SK-N-SH treated with all-trans-retinoic acid at 6 μM for 48 hours (cell line): ENCODE measurements around the gene CORO2A.

Experiments used
- ATAC-seq: fragments of 200-7000 bp; cut with Tn5 transposase; 3 replicates; pipeline ENCODE4 v1.9.1; 2020; ENCODE audit warnings: mild to moderate bottlenecking, moderate library complexity
- ARNTL ChIP-seq: fragments of 450-650 bp; formaldehyde crosslinking; IDR thresholded peaks from 2 replicates; pipeline ENCODE4 v1.5.0; 2020; ENCODE audit warnings: low read depth, mild to moderate bottlenecking, moderate library complexity, borderline replicate concordance
- CSDC2 ChIP-seq: fragments of 250-450 bp; sonication (Bioruptor Pico); IDR thresholded peaks from 2 replicates; pipeline ENCODE4 v1.5.0; 2020; ENCODE audit warnings: mild to moderate bottlenecking, moderate library complexity
- CSRNP3 ChIP-seq: fragments of 250-450 bp; sonication (Bioruptor Pico); IDR thresholded peaks from 2 replicates; pipeline ENCODE4 v1.5.1; 2021; ENCODE audit warnings: mild to moderate bottlenecking, moderate library complexity
- ESRRG ChIP-seq: fragments of 250-450 bp; sonication (Bioruptor Pico); IDR thresholded peaks from 2 replicates; pipeline ENCODE4 v1.6.1; 2021; ENCODE audit warnings: mild to moderate bottlenecking
- ISL1 ChIP-seq: fragments of 250-450 bp; sonication (Bioruptor Pico); IDR thresholded peaks from 2 replicates; pipeline ENCODE4 v2.1.2; 2022; ENCODE audit warnings: mild to moderate bottlenecking, moderate library complexity
- OSR1 ChIP-seq: fragments of 250-450 bp; sonication (Bioruptor Pico); IDR thresholded peaks from 2 replicates; pipeline ENCODE4 v1.8.0; 2022; ENCODE audit warnings: moderate library complexity, mild to moderate bottlenecking, inconsistent platforms
- PATZ1 ChIP-seq: fragments of 250-450 bp; sonication (Bioruptor Pico); IDR thresholded peaks from 2 replicates; pipeline ENCODE4 v1.8.0; 2020; ENCODE audit warnings: mild to moderate bottlenecking, moderate library complexity, borderline replicate concordance
- POU6F1 ChIP-seq: fragments of 250-450 bp; sonication (Bioruptor Pico); IDR thresholded peaks from 2 replicates; pipeline ENCODE4 v1.8.0; 2021; ENCODE audit warnings: low read depth, mild to moderate bottlenecking, moderate library complexity, borderline replicate concordance
- PPARA ChIP-seq: fragments of 250-450 bp; sonication (Bioruptor Pico); IDR thresholded peaks from 2 replicates; pipeline ENCODE4 v1.5.0; 2020; ENCODE audit warnings: mild to moderate bottlenecking, borderline replicate concordance
- RARB ChIP-seq: fragments of 250-450 bp; sonication (Bioruptor Pico); IDR thresholded peaks from 2 replicates; pipeline ENCODE4 v1.8.0; 2021; ENCODE audit warnings: mild to moderate bottlenecking, moderate library complexity
- SNAI2 ChIP-seq: fragments of 250-450 bp; sonication (Bioruptor Pico); IDR thresholded peaks from 2 replicates; pipeline ENCODE4 v1.5.0; 2020; ENCODE audit warnings: mild to moderate bottlenecking, moderate library complexity
- TCF4 ChIP-seq: fragments of 250-450 bp; sonication (Bioruptor Pico); IDR thresholded peaks from 2 replicates; pipeline ENCODE4 v1.8.0; 2021; ENCODE audit warnings: mild to moderate bottlenecking, moderate library complexity, borderline replicate concordance
- TOX ChIP-seq: fragments of 250-450 bp; sonication (Bioruptor Pico); IDR thresholded peaks from 2 replicates; pipeline ENCODE4 v1.8.0; 2021; ENCODE audit warnings: mild to moderate bottlenecking, moderate library complexity, borderline replicate concordance
- ZC3H10 ChIP-seq: fragments of 250-450 bp; sonication (Bioruptor Pico); IDR thresholded peaks from 2 replicates; pipeline ENCODE4 v1.5.1; 2021; ENCODE audit warnings: mild to moderate bottlenecking, moderate library complexity
- ZFP3 ChIP-seq: fragments of 250-450 bp; sonication (Bioruptor Pico); IDR thresholded peaks from 2 replicates; pipeline ENCODE4 v1.5.0; 2020; ENCODE audit warnings: mild to moderate bottlenecking, moderate library complexity
- ZNF565 ChIP-seq: fragments of 450-650 bp; formaldehyde crosslinking; conservative IDR thresholded peaks from 2 replicates; pipeline ENCODE4 v1.5.0; 2020; ENCODE audit warnings: low read depth, mild to moderate bottlenecking, moderate library complexity
- ZNF70 ChIP-seq: fragments of 450-650 bp; formaldehyde crosslinking; IDR thresholded peaks from 2 replicates; pipeline ENCODE4 v1.5.0; 2020; ENCODE audit warnings: mild to moderate bottlenecking, moderate library complexity
- ZNF8 ChIP-seq: fragments of 450-650 bp; formaldehyde crosslinking; IDR thresholded peaks from 2 replicates; pipeline ENCODE4 v1.5.0; 2020; ENCODE audit warnings: mild to moderate bottlenecking, moderate library complexity
- TF ChIP-seq, protein P1 (sequence below): fragments of 250-450 bp; sonication (Bioruptor Pico); IDR thresholded peaks from 2 replicates; pipeline ENCODE4 v1.5.1; 2020; ENCODE audit warnings: low read depth, mild to moderate bottlenecking, moderate library complexity

CORO2A gene

DNA sequence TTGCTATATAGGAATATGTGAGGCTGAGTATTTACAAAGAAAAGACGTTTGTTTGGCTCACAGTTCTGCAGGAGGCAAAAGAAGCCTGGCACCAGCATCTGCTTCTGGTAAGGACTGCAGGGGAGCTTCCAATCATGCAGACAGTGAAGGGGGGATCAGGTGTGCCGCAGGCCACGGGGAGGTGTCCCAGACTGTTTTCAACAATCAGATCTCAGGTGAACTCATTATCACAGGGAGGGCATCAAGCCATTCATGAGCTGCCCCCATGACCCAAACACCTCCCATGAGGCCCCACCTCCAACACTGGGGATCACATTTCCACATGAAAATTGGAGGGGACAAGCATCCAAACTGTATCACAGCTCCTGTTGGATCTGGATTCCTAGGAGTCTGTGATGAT is 43.0 kb downstream of the CORO2A start:
- TF ChIP-seq TCF4 (CRISPR knock-in tag) = no peak
- TF ChIP-seq TOX (CRISPR knock-in tag) = no peak
- no peak for TF ChIP-seq OSR1
- no peak for TF ChIP-seq ZFP3 (CRISPR knock-in tag)
- no peak for TF ChIP-seq ESRRG (CRISPR knock-in tag)

GRCh38 chr9:98148486-98148885 is 44.0 kb downstream of the CORO2A start:
- ATAC-seq = no peak

More for the DNA sequence above, 43.0 kb downstream of the CORO2A start:
- no peak for ATAC-seq

GRCh38 chr9:98147582-98147981 is 44.9 kb downstream of the CORO2A start:
- ATAC-seq = no peak
- no peak for TF ChIP-seq ZNF70 (CRISPR knock-in tag)
- no peak for TF ChIP-seq ZC3H10 (CRISPR knock-in tag)
- no peak for TF ChIP-seq ARNTL (CRISPR knock-in tag)
- no peak for TF ChIP-seq SNAI2
- TF ChIP-seq, protein P1, sequence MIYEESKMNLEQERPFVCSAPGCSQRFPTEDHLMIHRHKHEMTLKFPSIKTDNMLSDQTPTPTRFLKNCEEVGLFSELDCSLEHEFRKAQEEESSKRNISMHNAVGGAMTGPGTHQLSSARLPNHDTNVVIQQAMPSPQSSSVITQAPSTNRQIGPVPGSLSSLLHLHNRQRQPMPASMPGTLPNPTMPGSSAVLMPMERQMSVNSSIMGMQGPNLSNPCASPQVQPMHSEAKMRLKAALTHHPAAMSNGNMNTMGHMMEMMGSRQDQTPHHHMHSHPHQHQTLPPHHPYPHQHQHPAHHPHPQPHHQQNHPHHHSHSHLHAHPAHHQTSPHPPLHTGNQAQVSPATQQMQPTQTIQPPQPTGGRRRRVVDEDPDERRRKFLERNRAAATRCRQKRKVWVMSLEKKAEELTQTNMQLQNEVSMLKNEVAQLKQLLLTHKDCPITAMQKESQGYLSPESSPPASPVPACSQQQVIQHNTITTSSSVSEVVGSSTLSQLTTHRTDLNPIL (CRISPR knock-in tag) = no peak
- TF ChIP-seq POU6F1 = no peak
- no peak for TF ChIP-seq ZFP3 (CRISPR knock-in tag)
- no peak for TF ChIP-seq CSRNP3 (CRISPR knock-in tag)
- TF ChIP-seq ISL1 (CRISPR knock-in tag) = no peak

More at GRCh38 chr9:98148486-98148885, 44.0 kb downstream of the CORO2A start:
- TF ChIP-seq OSR1 (no peak), CSDC2 (CRISPR knock-in tag) (no peak), ZC3H10 (CRISPR knock-in tag) (no peak), CSRNP3 (CRISPR knock-in tag) (no peak), ZNF8 (no peak), RARB (CRISPR knock-in tag) (no peak), TCF4 (CRISPR knock-in tag) (no peak), PPARA (CRISPR knock-in tag) (no peak), ZNF70 (CRISPR knock-in tag) (no peak), SNAI2 (no peak), ARNTL (CRISPR knock-in tag) (no peak), POU6F1 (no peak), PATZ1 (no peak), ZNF565 (CRISPR knock-in tag) (no peak)
